ENCODE results near the gene UBXN2A. TPM values are rescaled to one million over a fixed set of nuclear protein-coding genes. Genes with fewer than 3 reads are reported as not detected.

Gene UBXN2A
- total RNA-seq, 1 experiment from 2014 or later: 19.7 TPM

- Histone ChIP-seq H3K79me1 (ENCODE audit: insufficient read depth, low read depth, low read length, poor library complexity, severe bottlenecking) (no peaks in the 10 kb centered on the region), H4K8ac (replicated peaks; ENCODE audit: insufficient read length, low read depth, low read length) (no peak overlapping the region), H3K79me2 (ENCODE audit: insufficient read depth, low read length) (peaks cover 2% of the 10 kb centered on the region; the same call in 1 of the 2 replicates), H3T11ph (ENCODE audit: low read length) (no peak overlapping the region), H4K91ac (ENCODE audit: insufficient read length, low read depth, low read length) (no peak overlapping the region), H4K20me1 (ENCODE audit: control insufficient read depth, insufficient read depth, insufficient read length) (peaks cover 5% of the 10 kb centered on the region), H3K27me3 (ENCODE audit: insufficient read depth, low read length) (no peaks in the 10 kb centered on the region), H3K18ac (ENCODE audit: insufficient read length, low read depth, low read length) (no peak overlapping the region), H3K23me2 (ENCODE audit: insufficient read length, low read depth, low read length, poor library complexity, severe bottlenecking) (peaks cover 9% of the 10 kb centered on the region), H2BK12ac (ENCODE audit: insufficient read length, low read depth, low read length) (no peak overlapping the region), H2BK15ac (ENCODE audit: low read depth, low read length) (no peak overlapping the region), H3K9me3 (ENCODE audit: control insufficient read depth, low read depth, low read length) (no peaks in the 10 kb centered on the region), H3K9ac (ENCODE audit: extremely low read depth, insufficient read length, low read length) (no peak overlapping the region), H3K27ac (ENCODE audit: insufficient read length, low read depth, low read length) (peak overlapping the region; percentile 13), H2BK20ac (ENCODE audit: low read depth, low read length, poor library complexity, severe bottlenecking) (no peak overlapping the region), H2AK5ac (ENCODE audit: insufficient read length, low read length) (no peak overlapping the region), H4K5ac (ENCODE audit: insufficient read length, low read depth, low read length) (no peak overlapping the region), H3K56ac (ENCODE audit: insufficient read length, low read depth, low read length) (no peak overlapping the region), H3K4me2 (ENCODE audit: insufficient read depth, insufficient read length, low read length) (peak overlapping the region; percentile 97), H3K23ac (ENCODE audit: insufficient read length, low read depth, low read length) (no peak overlapping the region), H3K14ac (ENCODE audit: insufficient read depth, low read length) (no peak overlapping the region), H2BK5ac (ENCODE audit: insufficient read length, low read length) (no peak overlapping the region), H3K4me1 (ENCODE audit: insufficient read depth, low read length) (0 out of 2 replicates have a peak, but pooled peaks cover 1% of the 10 kb centered on the region), H2BK120ac (ENCODE audit: low read depth, low read length, poor library complexity, severe bottlenecking) (no peak overlapping the region), H2AFZ (ENCODE audit: low read length) (no peak overlapping the region), H3K4ac (ENCODE audit: low read depth, low read length) (no peak overlapping the region)
- no peaks in the 10 kb centered on the region for H3K27me3 Mint-ChIP-seq (ENCODE audit: low read depth)
- H3K36me3 Mint-ChIP-seq (ENCODE audit: insufficient read depth in 1 of 3, low read depth in 3 of 3): peaks cover 0 to 7% (median 6%) of the 10 kb centered on the region in 3 experiments; a peak in 5 of 7 replicates
- WGBS (ENCODE audit: extremely low coverage, insufficient read length, low lambda C conversion rate): no CpG with 5 or more reads among the region's 8 CpGs
- no peak for DNase-seq
- no peak for TF ChIP-seq CTCF (conservative IDR thresholded peaks at IDR 0.05)
- peak overlapping the region; percentile 97 to 99 for H3K4me3 Mint-ChIP-seq
- H3K9me3 Mint-ChIP-seq: no peaks in the 10 kb centered on the region
- peaks cover 15 to 22% of the 10 kb centered on the region in 2 experiments for H3K4me1 Mint-ChIP-seq
- H3K27ac Mint-ChIP-seq: peak overlapping the region; percentile 62 to 97 (median 92); a peak in 6 of 7 replicates
Observed at GRCh38 chr2:24047703-24048033, 107.4 kb downstream of the UBXN2A start.
